ENCODE data around the gene SLC16A12. TPM values are rescaled to one million over a fixed set of nuclear protein-coding genes. Genes with fewer than 3 reads are reported as not detected.
A peak's percentile ranks its signal among the peaks of the same experiment; 100 is the strongest.

Gene SLC16A12
- total and polyA plus RNA-seq, 2 of the 13 experiments (the other 11 are each of a cell fraction or from before 2014, with no cell fraction given), result 0.02 TPM; not detected in 1

- TF ChIP-seq ZNF253 (CRISPR knock-in tag; IDR thresholded peaks at IDR 0.05; ENCODE audit: borderline replicate concordance), result no peak
Observed at GRCh38 chr10:89399956-89400355, 135.4 kb downstream of the SLC16A12 start (continued).

- no TSS peak for BruUV-seq (replicated peaks)
- H3K27me3 ChIP-seq (ENCODE audit: control insufficient read depth in 1 of 2, insufficient read depth in 2 of 2, low read length in 2 of 2), result no peaks in the 10 kb centered on the region
- 40% methylated on average over 3 of the region's 5 CpGs for WGBS (ENCODE audit: low lambda C conversion rate)
- peaks cover 15% of the 10 kb centered on the region for H3K4me1 ChIP-seq (ENCODE audit: insufficient read depth, low read length)
- DNase-seq (ENCODE audit: low spot score) (no peak), FAIRE-seq (peak; percentile 12), ATAC-seq (no peak)
- H3K4me3 ChIP-seq (replicated peaks in 1 of 3; ENCODE audit: insufficient read depth in 1 of 3, low read depth in 2 of 3, low read length in 3 of 3), result no peak overlapping the region
- no peaks in the 10 kb centered on the region for H3K9me3 ChIP-seq (ENCODE audit: low read length)
- no peaks in the 10 kb centered on the region for H3K79me2 ChIP-seq (ENCODE audit: insufficient read depth, low read length)
- 0 out of 5 replicates have a peak, but pooled peaks cover 0 to 3% of the 10 kb centered on the region in 2 experiments for H3K36me3 ChIP-seq (replicated peaks in 1 of 2; ENCODE audit: control insufficient read depth in 1 of 2, insufficient read depth in 2 of 2, low read length in 2 of 2)
- intact Hi-C loops (cut with micrococcal nuclease; ENCODE audit: unreplicated experiment), result no loop called here
- H4K20me1 ChIP-seq (ENCODE audit: insufficient read depth, low read length), result no peaks in the 10 kb centered on the region
- POLR2A ChIA-PET, result no interaction called here
- no peak overlapping the region for H3K9ac ChIP-seq (ENCODE audit: insufficient read depth, low read depth, low read length)
- no peak overlapping the region for H3K27ac ChIP-seq (ENCODE audit: extremely low read length, insufficient read depth, low read length)
- CTCF ChIA-PET (ENCODE audit: low intra/inter-chr PET ratio, low total read pairs), result no interaction called here
- TF ChIP-seq FOXP1 (IDR thresholded peaks at IDR 0.05) (no peak), FOXP1 (CRISPR knock-in tag; IDR thresholded peaks at IDR 0.05) (0 out of 2 replicates have a peak, but pooled peaks have one; percentile 18), NR2F1 (CRISPR knock-in tag; IDR thresholded peaks at IDR 0.05) (no peak), ZNF609 (CRISPR knock-in tag; IDR thresholded peaks at IDR 0.05; ENCODE audit: borderline replicate concordance) (no peak)
- in situ Hi-C loops (cut with HindIII; ENCODE audit: extremely low pct_ligation_motif_present, low pct_unique_long_range_greater_than_20kb), result no loop called here
- H2AFZ ChIP-seq (ENCODE audit: low read length), result no peak overlapping the region
- H3K4me2 ChIP-seq (ENCODE audit: low read depth, low read length), result no peak overlapping the region
Observed at GRCh38 chr10:89398003-89398749, 137.2 kb downstream of the SLC16A12 start.
